ENCODE data around the gene CTIF.
A peak's percentile ranks its signal among the peaks of the same experiment; 100 is the strongest.

CTIF gene

GRCh38 chr18:48581206-48581605, 42.4 kb downstream of the CTIF start:
- H3K4me1 ChIP-seq (ENCODE audit: control insufficient read depth in 2 of 2, insufficient read depth in 1 of 2, low read depth in 1 of 2, low read length in 2 of 2): peaks cover 5 to 14% of the 10 kb centered on the region in 2 donors
- no peak overlapping the region for H3K18ac ChIP-seq (ENCODE audit: low read length)
- H3K4me2 ChIP-seq (ENCODE audit: insufficient read depth, low read length, poor library complexity, severe bottlenecking): no peak overlapping the region
- H4K91ac ChIP-seq (ENCODE audit: low read depth, low read length, poor library complexity): no peak overlapping the region
- no peak overlapping the region for H3K4me3 ChIP-seq (ENCODE audit: low read length in 2 of 2)
- H3K4ac ChIP-seq (ENCODE audit: low read length): no peak overlapping the region
- H2AK5ac ChIP-seq (ENCODE audit: low read depth, low read length): no peak overlapping the region
- H3K14ac ChIP-seq (ENCODE audit: low read length): no peak overlapping the region
- H2BK15ac ChIP-seq (ENCODE audit: low read length): no peak overlapping the region
- no peak overlapping the region for H3K9ac ChIP-seq (ENCODE audit: low read depth, low read length, poor library complexity)
- H3K79me1 ChIP-seq (ENCODE audit: low read depth, low read length): peaks cover 4% of the 10 kb centered on the region
- no peak overlapping the region for H2AFZ ChIP-seq (ENCODE audit: low read length)
- no peak overlapping the region for H4K8ac ChIP-seq (ENCODE audit: low read depth, low read length)
- WGBS, 2 donors (ENCODE audit: extremely low coverage in 2 of 2, insufficient read length in 2 of 2, insufficient replicate concordance in 1 of 2): no CpG with 5 or more reads among the region's 4 CpGs
- H3K27ac ChIP-seq (replicated peaks; ENCODE audit: low read length): no peak overlapping the region
- H3K23ac ChIP-seq (ENCODE audit: low read depth, low read length, poor library complexity): no peak overlapping the region
- H2BK120ac ChIP-seq (ENCODE audit: low read depth, low read length): no peak overlapping the region
- H3K9me3 ChIP-seq (replicated peaks in 1 of 2; ENCODE audit: control insufficient read depth in 2 of 2, insufficient read depth in 1 of 2, low read depth in 1 of 2, low read length in 2 of 2): peaks cover 0 to 3% of the 10 kb centered on the region in 2 donors
- no peak overlapping the region for H2BK12ac ChIP-seq (ENCODE audit: low read length)
- H3K36me3 ChIP-seq (replicated peaks in 1 of 2; ENCODE audit: control insufficient read depth in 2 of 2, insufficient read depth in 2 of 2, low read length in 2 of 2): peaks cover 0 to 1% of the 10 kb centered on the region in 2 donors
- DNase-seq (ENCODE audit: low spot score): no peak
- H2BK5ac ChIP-seq (ENCODE audit: low read length): no peak overlapping the region
- H3K27me3 ChIP-seq (ENCODE audit: control insufficient read depth in 3 of 3, insufficient read depth in 3 of 3, low read depth in 1 of 3, low read length in 3 of 3): no peaks in the 10 kb centered on the region

- Histone ChIP-seq H3K18ac (ENCODE audit: low read length) (no peak overlapping the region), H2BK120ac (ENCODE audit: low read depth, low read length) (no peak overlapping the region), H3K4me2 (ENCODE audit: insufficient read depth, low read length, poor library complexity, severe bottlenecking) (no peak overlapping the region), H2AFZ (ENCODE audit: low read length) (no peak overlapping the region), H3K36me3 (replicated peaks in 1 of 2; ENCODE audit: control insufficient read depth in 2 of 2, insufficient read depth in 2 of 2, low read length in 2 of 2) (no peaks in the 10 kb centered on the region), H3K4me3 (ENCODE audit: low read length in 2 of 2) (no peak overlapping the region), H2BK12ac (ENCODE audit: low read length) (no peak overlapping the region), H3K79me1 (ENCODE audit: low read depth, low read length) (peaks cover 4% of the 10 kb centered on the region), H3K9me3 (replicated peaks in 1 of 2; ENCODE audit: control insufficient read depth in 2 of 2, insufficient read depth in 1 of 2, low read depth in 1 of 2, low read length in 2 of 2) (peaks cover 0 to 3% of the 10 kb centered on the region in 2 donors), H3K27me3 (ENCODE audit: control insufficient read depth in 3 of 3, insufficient read depth in 3 of 3, low read depth in 1 of 3, low read length in 3 of 3) (no peaks in the 10 kb centered on the region), H3K4ac (ENCODE audit: low read length) (no peak overlapping the region), H2AK5ac (ENCODE audit: low read depth, low read length) (no peak overlapping the region), H3K9ac (ENCODE audit: low read depth, low read length, poor library complexity) (no peak overlapping the region), H2BK15ac (ENCODE audit: low read length) (no peak overlapping the region), H3K27ac (replicated peaks; ENCODE audit: low read length) (no peak overlapping the region), H2BK5ac (ENCODE audit: low read length) (no peak overlapping the region), H4K8ac (ENCODE audit: low read depth, low read length) (no peak overlapping the region), H3K23ac (ENCODE audit: low read depth, low read length, poor library complexity) (no peak overlapping the region), H4K91ac (ENCODE audit: low read depth, low read length, poor library complexity) (no peak overlapping the region), H3K4me1 (ENCODE audit: control insufficient read depth in 2 of 2, insufficient read depth in 1 of 2, low read depth in 1 of 2, low read length in 2 of 2) (peaks cover 5 to 12% of the 10 kb centered on the region in 2 donors), H3K14ac (ENCODE audit: low read length) (no peak overlapping the region)
- no CpG with 5 or more reads among the region's 8 CpGs for WGBS, 2 donors (ENCODE audit: extremely low coverage in 2 of 2, insufficient read length in 2 of 2, insufficient replicate concordance in 1 of 2)
- no peak for DNase-seq (ENCODE audit: low spot score)
Observed at GRCh38 chr18:48581941-48582340, 43.1 kb downstream of the CTIF start.

GRCh38 chr18:48582946-48583345, 44.1 kb downstream of the CTIF start:
- H2BK15ac ChIP-seq (ENCODE audit: low read length): no peak overlapping the region
- no CpG with 5 or more reads among the region's 2 CpGs for WGBS, 2 donors (ENCODE audit: extremely low coverage in 2 of 2, insufficient read length in 2 of 2, insufficient replicate concordance in 1 of 2)
- peak overlapping the region; percentile 66 for H2AK5ac ChIP-seq (ENCODE audit: low read depth, low read length)
- peaks cover 5 to 12% of the 10 kb centered on the region in 2 donors for H3K4me1 ChIP-seq (ENCODE audit: control insufficient read depth in 2 of 2, insufficient read depth in 1 of 2, low read depth in 1 of 2, low read length in 2 of 2)
- H2BK12ac ChIP-seq (ENCODE audit: low read length): no peak overlapping the region
- no peak overlapping the region for H3K23ac ChIP-seq (ENCODE audit: low read depth, low read length, poor library complexity)
- H2BK5ac ChIP-seq (ENCODE audit: low read length): no peak overlapping the region
- H3K9ac ChIP-seq (ENCODE audit: low read depth, low read length, poor library complexity): no peak overlapping the region
- H3K14ac ChIP-seq (ENCODE audit: low read length): no peak overlapping the region
- no peak for DNase-seq (ENCODE audit: low spot score)
- no peak overlapping the region for H3K4me2 ChIP-seq (ENCODE audit: insufficient read depth, low read length, poor library complexity, severe bottlenecking)
- peaks cover 4% of the 10 kb centered on the region for H3K79me1 ChIP-seq (ENCODE audit: low read depth, low read length)
- no peak overlapping the region for H3K27ac ChIP-seq (replicated peaks; ENCODE audit: low read length)
- H3K27me3 ChIP-seq (ENCODE audit: control insufficient read depth in 3 of 3, insufficient read depth in 3 of 3, low read depth in 1 of 3, low read length in 3 of 3): no peaks in the 10 kb centered on the region
- no peak overlapping the region for H3K4me3 ChIP-seq (ENCODE audit: low read length in 2 of 2)
- peaks cover 0 to 3% of the 10 kb centered on the region in 2 donors for H3K9me3 ChIP-seq (replicated peaks in 1 of 2; ENCODE audit: control insufficient read depth in 2 of 2, insufficient read depth in 1 of 2, low read depth in 1 of 2, low read length in 2 of 2)
- H3K36me3 ChIP-seq (replicated peaks in 1 of 2; ENCODE audit: control insufficient read depth in 2 of 2, insufficient read depth in 2 of 2, low read length in 2 of 2): no peaks in the 10 kb centered on the region
- peak overlapping the region; percentile 15 for H3K18ac ChIP-seq (ENCODE audit: low read length)
- H2BK120ac ChIP-seq (ENCODE audit: low read depth, low read length): no peak overlapping the region
- H4K8ac ChIP-seq (ENCODE audit: low read depth, low read length): no peak overlapping the region
- H4K91ac ChIP-seq (ENCODE audit: low read depth, low read length, poor library complexity): no peak overlapping the region
- H3K4ac ChIP-seq (ENCODE audit: low read length): no peak overlapping the region
- no peak overlapping the region for H2AFZ ChIP-seq (ENCODE audit: low read length)

- Histone ChIP-seq H3K27me3 (ENCODE audit: control insufficient read depth in 3 of 3, insufficient read depth in 3 of 3, low read depth in 1 of 3, low read length in 3 of 3) (no peaks in the 10 kb centered on the region), H3K9me3 (replicated peaks in 1 of 2; ENCODE audit: control insufficient read depth in 2 of 2, insufficient read depth in 1 of 2, low read depth in 1 of 2, low read length in 2 of 2) (peaks cover 0 to 3% of the 10 kb centered on the region in 2 donors), H3K23ac (ENCODE audit: low read depth, low read length, poor library complexity) (no peak overlapping the region), H2BK15ac (ENCODE audit: low read length) (no peak overlapping the region), H3K4me3 (ENCODE audit: low read length in 2 of 2) (no peak overlapping the region), H3K18ac (ENCODE audit: low read length) (no peak overlapping the region), H3K14ac (ENCODE audit: low read length) (no peak overlapping the region), H3K27ac (replicated peaks; ENCODE audit: low read length) (no peak overlapping the region), H4K8ac (ENCODE audit: low read depth, low read length) (no peak overlapping the region), H3K9ac (ENCODE audit: low read depth, low read length, poor library complexity) (no peak overlapping the region), H3K36me3 (replicated peaks in 1 of 2; ENCODE audit: control insufficient read depth in 2 of 2, insufficient read depth in 2 of 2, low read length in 2 of 2) (no peaks in the 10 kb centered on the region), H2AFZ (ENCODE audit: low read length) (no peak overlapping the region), H3K79me1 (ENCODE audit: low read depth, low read length) (peaks cover 4% of the 10 kb centered on the region), H2AK5ac (ENCODE audit: low read depth, low read length) (no peak overlapping the region), H2BK12ac (ENCODE audit: low read length) (no peak overlapping the region), H2BK120ac (ENCODE audit: low read depth, low read length) (no peak overlapping the region), H4K91ac (ENCODE audit: low read depth, low read length, poor library complexity) (no peak overlapping the region), H3K4me1 (ENCODE audit: control insufficient read depth in 2 of 2, insufficient read depth in 1 of 2, low read depth in 1 of 2, low read length in 2 of 2) (peaks cover 5 to 12% of the 10 kb centered on the region in 2 donors), H2BK5ac (ENCODE audit: low read length) (no peak overlapping the region), H3K4me2 (ENCODE audit: insufficient read depth, low read length, poor library complexity, severe bottlenecking) (no peak overlapping the region), H3K4ac (ENCODE audit: low read length) (no peak overlapping the region)
- no peak for DNase-seq (ENCODE audit: low spot score)
- WGBS, 2 donors (ENCODE audit: extremely low coverage in 2 of 2, insufficient read length in 2 of 2, insufficient replicate concordance in 1 of 2): no CpG with 5 or more reads among the region's 5 CpGs
Observed at GRCh38 chr18:48583573-48583972, 44.7 kb downstream of the CTIF start.
